GM13977 (cell line): ENCODE measurements around the gene MLYCD.
A peak's percentile ranks its signal among the peaks of the same experiment; 100 is the strongest.

ENCODE experiments used
- DNase-seq: peaks from one replicate; pipeline ENCODE4 v3.0.0; 2012; ENCODE audit warnings: low spot score
- CTCF ChIP-seq: IDR thresholded peaks from 2 replicates; pipeline ENCODE4 v1.5.1; 2012; ENCODE audit warnings: mild to moderate bottlenecking, control low read depth; ENCODE audit not compliant: insufficient read depth; ENCODE audit errors: extremely low read depth, missing control alignments
- in situ Hi-C: fragments of 300-500 bp; cut with MboI; formaldehyde crosslinking; loops from one replicate; pipeline ENCODE4 v1.12.0; 2022; ENCODE audit warnings: low sequenced_read_pairs, low pct_unique_long_range_greater_than_20kb, mixed read lengths, inconsistent platforms; ENCODE audit not compliant: unreplicated experiment

MLYCD gene

GRCh38 chr16:83953796-83954576 lies 55.1 kb downstream of the MLYCD start:
- TF ChIP-seq CTCF, result peak; percentile 55
- in situ Hi-C loops, result loop anchor here (25.0 kb wide), 1 partner anchor 108 kb away; no protein-coding TSS in a partner anchor
- peak; percentile 74 for DNase-seq

GRCh38 chr16:83954577-83955016 lies 55.7 kb downstream of the MLYCD start:
- TF ChIP-seq CTCF, result no peak
- no peak for DNase-seq
- in situ Hi-C loops, result loop anchor here (25.0 kb wide), 1 partner anchor 108 kb away; no protein-coding TSS in a partner anchor

- in situ Hi-C loops, result loop anchor here (25.0 kb wide), 1 partner anchor 107 kb away; no protein-coding TSS in a partner anchor
- no peak for DNase-seq
- no peak for TF ChIP-seq CTCF
Measured at GRCh38 chr16:83955218-83956130, 56.6 kb downstream of the MLYCD start.

GRCh38 chr16:83956336-83957289 lies 57.7 kb downstream of the MLYCD start:
- DNase-seq, result peak; percentile 87
- TF ChIP-seq CTCF, result peak; percentile 98
- in situ Hi-C loops, result loop anchor here (25.0 kb wide), 1 partner anchor 106 kb away; no protein-coding TSS in a partner anchor

GRCh38 chr16:83957296-83957855 lies 58.5 kb downstream of the MLYCD start:
- no peak for TF ChIP-seq CTCF
- no peak for DNase-seq
- in situ Hi-C loops, result loop anchor here (25.0 kb wide), 1 partner anchor 105 kb away; no protein-coding TSS in a partner anchor
